Measurements from ENCODE around the gene CLIC6.

The CLIC6 gene

DNA sequence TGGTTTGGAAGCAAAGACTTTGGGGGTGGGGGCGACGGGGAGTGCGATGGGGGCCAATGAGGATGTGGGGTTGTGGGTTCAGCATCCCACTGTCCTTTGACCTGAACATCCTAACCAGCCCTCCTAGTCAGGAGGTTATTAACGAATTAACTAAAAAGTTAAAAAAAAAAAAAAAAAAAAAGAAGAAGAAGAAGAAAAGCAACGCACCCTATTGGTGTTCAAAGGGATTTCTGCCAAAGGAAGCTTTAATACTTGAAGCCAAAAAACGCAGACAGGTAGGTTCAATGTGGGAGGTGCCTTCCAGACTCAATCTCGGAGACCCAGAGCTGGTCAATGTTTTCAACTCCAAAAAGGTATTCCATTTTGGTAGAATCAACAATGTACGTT, 2.2 kb downstream of the CLIC6 start:
- DNase-seq (ENCODE audit: low read depth), result no peak
- no peak overlapping the region for H3K4me3 ChIP-seq (ENCODE audit: low read depth, low read length)
- TF ChIP-seq, protein P1, sequence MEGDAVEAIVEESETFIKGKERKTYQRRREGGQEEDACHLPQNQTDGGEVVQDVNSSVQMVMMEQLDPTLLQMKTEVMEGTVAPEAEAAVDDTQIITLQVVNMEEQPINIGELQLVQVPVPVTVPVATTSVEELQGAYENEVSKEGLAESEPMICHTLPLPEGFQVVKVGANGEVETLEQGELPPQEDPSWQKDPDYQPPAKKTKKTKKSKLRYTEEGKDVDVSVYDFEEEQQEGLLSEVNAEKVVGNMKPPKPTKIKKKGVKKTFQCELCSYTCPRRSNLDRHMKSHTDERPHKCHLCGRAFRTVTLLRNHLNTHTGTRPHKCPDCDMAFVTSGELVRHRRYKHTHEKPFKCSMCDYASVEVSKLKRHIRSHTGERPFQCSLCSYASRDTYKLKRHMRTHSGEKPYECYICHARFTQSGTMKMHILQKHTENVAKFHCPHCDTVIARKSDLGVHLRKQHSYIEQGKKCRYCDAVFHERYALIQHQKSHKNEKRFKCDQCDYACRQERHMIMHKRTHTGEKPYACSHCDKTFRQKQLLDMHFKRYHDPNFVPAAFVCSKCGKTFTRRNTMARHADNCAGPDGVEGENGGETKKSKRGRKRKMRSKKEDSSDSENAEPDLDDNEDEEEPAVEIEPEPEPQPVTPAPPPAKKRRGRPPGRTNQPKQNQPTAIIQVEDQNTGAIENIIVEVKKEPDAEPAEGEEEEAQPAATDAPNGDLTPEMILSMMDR (IDR thresholded peaks at IDR 0.05; ENCODE audit: low read depth, low read length), result no peak
- TF ChIP-seq MAX (IDR thresholded peaks at IDR 0.05; ENCODE audit: low read depth, low read length), result no peak
- TF ChIP-seq MYC (IDR thresholded peaks at IDR 0.05; ENCODE audit: low read depth, low read length), result no peak
- TF ChIP-seq POLR2A (IDR thresholded peaks at IDR 0.05; ENCODE audit: extremely low read depth, insufficient read length), result no peak

GRCh38 chr21:34671462-34671861, 2.7 kb downstream of the CLIC6 start:
- no peak overlapping the region for H3K4me3 ChIP-seq (ENCODE audit: low read depth, low read length)
- no peak for DNase-seq (ENCODE audit: low read depth)
- TF ChIP-seq, protein P1 (IDR thresholded peaks at IDR 0.05; ENCODE audit: low read depth, low read length), result no peak
- TF ChIP-seq MYC (IDR thresholded peaks at IDR 0.05; ENCODE audit: low read depth, low read length) (no peak), MAX (IDR thresholded peaks at IDR 0.05; ENCODE audit: low read depth, low read length) (no peak), POLR2A (IDR thresholded peaks at IDR 0.05; ENCODE audit: extremely low read depth, insufficient read length) (no peak)

DNA sequence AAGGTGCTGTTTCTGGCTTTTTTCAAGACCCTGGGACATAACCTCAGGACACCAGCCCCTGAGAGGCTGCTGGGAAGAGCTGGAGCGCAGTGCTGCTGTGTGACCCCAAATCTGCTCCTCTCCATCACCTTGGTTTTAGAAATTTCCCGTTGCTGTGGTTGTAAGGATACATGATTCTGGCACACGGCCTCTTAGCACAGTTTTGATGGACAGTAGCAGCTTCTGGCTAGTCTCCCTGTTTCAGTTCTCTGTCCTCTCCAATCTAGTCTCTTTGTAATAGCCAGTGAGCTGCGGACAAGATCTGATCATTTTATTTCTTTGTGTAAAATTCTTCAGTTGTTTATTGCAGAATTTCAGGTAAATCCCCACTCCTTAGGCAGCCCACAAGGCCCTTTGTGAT, 3.1 kb downstream of the CLIC6 start:
- H3K4me3 ChIP-seq (ENCODE audit: low read depth, low read length), result no peak overlapping the region
- no peak for TF ChIP-seq MYC (IDR thresholded peaks at IDR 0.05; ENCODE audit: low read depth, low read length)
- TF ChIP-seq MAX (IDR thresholded peaks at IDR 0.05; ENCODE audit: low read depth, low read length), result no peak
- TF ChIP-seq, protein P1 (IDR thresholded peaks at IDR 0.05; ENCODE audit: low read depth, low read length), result no peak
- no peak for TF ChIP-seq POLR2A (IDR thresholded peaks at IDR 0.05; ENCODE audit: extremely low read depth, insufficient read length)
- no peak for DNase-seq (ENCODE audit: low read depth)

DNA sequence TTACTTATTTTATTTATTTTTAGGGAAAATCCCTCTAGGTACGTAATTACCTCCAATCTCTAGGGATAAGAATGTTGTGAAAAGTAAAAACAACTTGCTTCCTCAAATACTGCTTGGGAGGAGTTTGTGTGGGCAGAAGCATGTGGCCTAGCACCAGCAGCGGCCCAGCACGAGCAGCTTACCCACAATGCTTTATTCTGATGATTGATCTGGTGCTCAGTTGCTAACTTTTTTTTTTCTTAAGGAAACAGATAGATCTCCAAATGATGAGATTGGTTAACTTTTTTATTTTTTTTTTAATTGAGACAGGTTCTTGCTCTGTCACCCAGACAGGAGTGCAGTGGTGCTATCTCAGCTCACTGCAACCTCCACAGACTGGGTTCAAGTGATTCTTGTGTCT, 4.2 kb downstream of the CLIC6 start:
- no peak overlapping the region for H3K4me3 ChIP-seq (ENCODE audit: low read depth, low read length)
- TF ChIP-seq MYC (IDR thresholded peaks at IDR 0.05; ENCODE audit: low read depth, low read length) (peak; percentile 45), POLR2A (IDR thresholded peaks at IDR 0.05; ENCODE audit: extremely low read depth, insufficient read length) (no peak), MAX (IDR thresholded peaks at IDR 0.05; ENCODE audit: low read depth, low read length) (peak; percentile 51; the same call in 1 of the 2 replicates)
- TF ChIP-seq, protein P1 (IDR thresholded peaks at IDR 0.05; ENCODE audit: low read depth, low read length), result no peak
- DNase-seq (ENCODE audit: low read depth), result peak; percentile 30

DNA sequence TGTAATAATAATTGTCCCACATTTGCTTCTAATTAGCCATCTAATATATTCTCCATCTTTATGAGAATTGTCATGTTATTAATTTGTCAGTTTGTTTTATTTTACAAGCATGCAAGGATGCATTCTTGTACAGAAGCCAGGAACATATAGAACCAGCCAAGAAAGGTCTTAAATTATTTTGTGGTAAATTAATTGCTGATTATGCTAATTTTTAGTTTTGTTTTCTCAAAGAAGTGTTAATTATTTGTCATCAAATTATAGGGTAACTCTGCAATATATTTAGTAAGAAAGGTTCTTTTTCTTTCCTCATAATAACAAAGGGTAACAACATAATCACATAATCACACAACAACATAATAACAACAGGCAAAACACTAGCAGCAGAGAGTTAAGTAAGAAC, 5.7 kb downstream of the CLIC6 start:
- no peak for DNase-seq (ENCODE audit: low read depth)
- TF ChIP-seq, protein P1 (IDR thresholded peaks at IDR 0.05; ENCODE audit: low read depth, low read length), result no peak
- TF ChIP-seq MAX (IDR thresholded peaks at IDR 0.05; ENCODE audit: low read depth, low read length), result no peak
- TF ChIP-seq POLR2A (IDR thresholded peaks at IDR 0.05; ENCODE audit: extremely low read depth, insufficient read length), result no peak
- no peak for TF ChIP-seq MYC (IDR thresholded peaks at IDR 0.05; ENCODE audit: low read depth, low read length)
- no peak overlapping the region for H3K4me3 ChIP-seq (ENCODE audit: low read depth, low read length)

DNA sequence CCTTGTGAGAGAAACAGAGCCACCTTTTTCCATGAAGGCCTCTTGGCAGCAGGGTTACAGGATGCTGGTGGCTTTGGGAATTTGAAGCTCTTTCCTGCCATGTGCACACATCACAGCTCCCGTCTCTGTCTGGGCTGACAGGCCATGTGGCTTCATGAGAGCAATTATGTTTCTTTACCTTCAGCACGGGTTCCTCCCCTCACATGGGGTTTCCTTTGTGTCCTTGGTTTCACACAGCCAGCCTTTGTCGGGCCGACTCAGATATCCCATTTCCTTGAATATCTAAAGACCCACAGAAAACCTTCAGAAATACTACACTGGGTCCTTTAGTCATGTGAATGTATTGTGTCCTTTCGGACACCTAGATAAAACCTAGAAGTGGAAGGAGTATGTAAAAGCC, 7.1 kb downstream of the CLIC6 start:
- DNase-seq (ENCODE audit: low read depth), result no peak
- no peak overlapping the region for H3K4me3 ChIP-seq (ENCODE audit: low read depth, low read length)
- TF ChIP-seq, protein P1 (IDR thresholded peaks at IDR 0.05; ENCODE audit: low read depth, low read length), result no peak
- TF ChIP-seq MAX (IDR thresholded peaks at IDR 0.05; ENCODE audit: low read depth, low read length), result no peak
- no peak for TF ChIP-seq POLR2A (IDR thresholded peaks at IDR 0.05; ENCODE audit: extremely low read depth, insufficient read length)
- TF ChIP-seq MYC (IDR thresholded peaks at IDR 0.05; ENCODE audit: low read depth, low read length), result no peak
